Uterus (tissue), 2 donors: ENCODE data around the gene SSTR3.

ENCODE experiments used
- POLR2A ChIP-seq, 2 donors: fragments of 450-650 bp; IDR thresholded peaks; one replicate each; pipeline ENCODE4 v1.6.1; 2016; ENCODE audit warnings: antibody characterized with exemption in 2 of 2, mild to moderate bottlenecking in 1 of 2, moderate library complexity in 1 of 2
- TF ChIP-seq, protein P1 (sequence below), 4 experiments: fragments of 200-600 bp in 2 of 4; fragments of 450-650 bp in 2 of 4; sonication (generic) in 2 of 4; IDR thresholded peaks; one replicate each; pipeline ENCODE4 v1.5.1; 2016 to 2019; ENCODE audit warnings: antibody characterized with exemption in 4 of 4, mild to moderate bottlenecking in 2 of 4, moderate library complexity in 1 of 4

- TF ChIP-seq, protein P1, sequence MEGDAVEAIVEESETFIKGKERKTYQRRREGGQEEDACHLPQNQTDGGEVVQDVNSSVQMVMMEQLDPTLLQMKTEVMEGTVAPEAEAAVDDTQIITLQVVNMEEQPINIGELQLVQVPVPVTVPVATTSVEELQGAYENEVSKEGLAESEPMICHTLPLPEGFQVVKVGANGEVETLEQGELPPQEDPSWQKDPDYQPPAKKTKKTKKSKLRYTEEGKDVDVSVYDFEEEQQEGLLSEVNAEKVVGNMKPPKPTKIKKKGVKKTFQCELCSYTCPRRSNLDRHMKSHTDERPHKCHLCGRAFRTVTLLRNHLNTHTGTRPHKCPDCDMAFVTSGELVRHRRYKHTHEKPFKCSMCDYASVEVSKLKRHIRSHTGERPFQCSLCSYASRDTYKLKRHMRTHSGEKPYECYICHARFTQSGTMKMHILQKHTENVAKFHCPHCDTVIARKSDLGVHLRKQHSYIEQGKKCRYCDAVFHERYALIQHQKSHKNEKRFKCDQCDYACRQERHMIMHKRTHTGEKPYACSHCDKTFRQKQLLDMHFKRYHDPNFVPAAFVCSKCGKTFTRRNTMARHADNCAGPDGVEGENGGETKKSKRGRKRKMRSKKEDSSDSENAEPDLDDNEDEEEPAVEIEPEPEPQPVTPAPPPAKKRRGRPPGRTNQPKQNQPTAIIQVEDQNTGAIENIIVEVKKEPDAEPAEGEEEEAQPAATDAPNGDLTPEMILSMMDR (IDR thresholded peaks at IDR 0.05): no peak
- TF ChIP-seq POLR2A (IDR thresholded peaks at IDR 0.05): no peak
Measured at GRCh38 chr22:37260155-37260795, 48.0 kb upstream of the SSTR3 start.
